HG03196 (cell line): Measurements from ENCODE around the gene ENO2.

Experiments used
- ATAC-seq: cut with Tn5 transposase; IDR thresholded peaks from one replicate; pipeline ENCODE4 v1.9.1; 2021; ENCODE audit not compliant: unreplicated experiment

The ENO2 gene

GRCh38 chr12:6959058-6959804 is 44.9 kb downstream of the ENO2 start:
- peak; percentile 46 for ATAC-seq

- ATAC-seq = no peak
Observed at GRCh38 chr12:6959805-6960592, 45.6 kb downstream of the ENO2 start.

- ATAC-seq = no peak
Observed at GRCh38 chr12:6960593-6961277, 46.4 kb downstream of the ENO2 start.

- peak; percentile 8 for ATAC-seq
Observed at GRCh38 chr12:6961278-6961694, 46.9 kb downstream of the ENO2 start.

GRCh38 chr12:6961695-6962284 is 47.4 kb downstream of the ENO2 start:
- peak; percentile 14 for ATAC-seq

DNA sequence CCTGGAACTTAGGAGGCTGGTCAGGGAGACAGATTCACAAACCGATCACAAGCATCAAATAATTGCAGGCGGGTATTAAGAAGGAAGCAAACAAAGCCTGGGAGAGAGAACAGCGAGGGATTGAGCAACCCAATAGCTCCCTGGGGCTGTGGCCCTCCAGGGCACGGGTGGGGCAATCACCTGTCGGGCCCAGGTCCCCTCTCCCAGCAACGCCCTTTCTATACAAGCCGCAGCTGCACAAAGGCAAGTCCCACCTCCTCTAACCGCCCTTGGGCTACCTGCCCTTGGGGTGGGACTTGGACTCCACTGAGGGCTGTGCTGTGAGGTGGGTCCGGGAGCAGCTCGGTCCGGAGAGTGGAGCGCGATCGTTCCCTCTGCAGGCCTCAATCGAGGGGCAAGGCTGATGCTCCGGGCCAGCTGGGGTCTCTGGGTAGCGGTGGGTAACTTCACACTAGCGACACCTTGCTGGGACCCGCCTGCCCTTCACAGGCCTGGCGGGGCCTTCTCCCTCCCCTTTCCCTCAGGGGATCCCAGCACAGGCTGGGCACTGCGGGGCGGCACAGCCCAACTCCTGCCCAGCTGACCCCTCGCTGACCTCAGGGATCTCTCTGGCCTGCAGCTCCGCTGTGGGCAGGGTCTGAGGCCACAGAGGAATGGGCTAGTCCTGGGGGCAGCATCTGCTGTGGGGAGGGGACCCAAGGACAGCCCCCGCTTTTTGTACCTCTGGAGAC is 48.1 kb downstream of the ENO2 start:
- no peak for ATAC-seq

GRCh38 chr12:6963016-6963731 is 48.8 kb downstream of the ENO2 start:
- ATAC-seq = no peak

DNA sequence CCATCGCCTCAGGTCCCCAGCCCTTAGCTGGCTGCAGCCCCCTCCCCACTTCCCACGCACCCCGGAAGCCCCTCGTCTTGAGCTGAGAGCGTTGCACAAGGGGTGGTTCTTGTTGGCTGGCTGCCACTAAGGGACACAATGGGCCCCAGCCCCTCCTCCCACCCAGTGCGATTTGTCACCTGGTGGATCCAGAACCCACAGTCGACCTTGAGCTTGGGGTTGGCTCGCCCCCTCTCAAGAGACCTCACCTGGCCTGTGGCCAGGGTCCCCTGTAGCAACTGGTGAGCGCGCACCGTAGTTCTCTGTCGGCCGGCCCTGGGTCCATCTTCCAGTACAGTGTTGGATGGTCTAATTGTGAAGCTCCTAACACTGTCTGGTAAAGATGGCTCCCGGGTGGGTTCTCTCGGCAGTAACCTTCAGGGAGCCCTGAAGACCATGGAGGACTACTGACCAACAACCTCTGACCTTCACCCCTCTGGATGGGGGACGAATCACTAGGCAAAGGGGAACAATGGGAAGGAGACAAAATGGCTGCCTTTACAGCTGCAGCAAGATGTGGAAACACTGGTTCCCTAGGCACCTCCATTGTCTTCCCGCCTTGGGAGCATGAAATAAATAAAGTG is 49.5 kb downstream of the ENO2 start:
- ATAC-seq = no peak

GRCh38 chr12:6964605-6965025 is 50.2 kb downstream of the ENO2 start:
- no peak for ATAC-seq

DNA sequence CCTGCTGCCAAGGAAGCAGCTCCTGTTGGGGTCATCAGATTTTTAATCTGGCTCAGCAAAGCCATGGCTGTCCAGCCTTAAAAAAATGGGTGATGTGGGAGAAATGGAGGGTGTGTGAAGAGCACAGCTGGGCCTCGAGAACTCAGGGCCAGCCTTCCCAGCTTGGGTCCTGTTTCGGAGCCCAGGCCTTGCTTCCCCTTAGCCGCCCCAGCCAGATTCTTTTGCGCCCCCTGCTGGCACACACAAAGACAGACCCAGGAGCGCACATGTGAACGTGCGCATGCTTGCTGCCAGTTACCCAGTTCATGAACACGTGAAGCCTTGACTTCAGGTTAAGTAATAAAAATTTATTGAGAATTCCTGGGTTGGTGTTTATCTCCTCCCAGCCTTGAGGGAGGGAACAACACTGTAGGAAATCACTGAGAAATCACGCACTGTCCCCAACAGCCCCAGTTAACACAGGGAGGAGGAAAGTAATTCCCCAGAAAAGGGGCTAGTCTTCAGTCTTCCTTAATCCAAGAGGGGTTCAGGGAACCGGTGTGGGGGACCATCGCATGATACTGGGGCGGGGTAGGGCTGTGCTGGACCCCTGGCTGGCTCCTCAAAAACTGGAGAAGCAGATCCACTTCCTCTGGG is 50.8 kb downstream of the ENO2 start:
- no peak for ATAC-seq

DNA sequence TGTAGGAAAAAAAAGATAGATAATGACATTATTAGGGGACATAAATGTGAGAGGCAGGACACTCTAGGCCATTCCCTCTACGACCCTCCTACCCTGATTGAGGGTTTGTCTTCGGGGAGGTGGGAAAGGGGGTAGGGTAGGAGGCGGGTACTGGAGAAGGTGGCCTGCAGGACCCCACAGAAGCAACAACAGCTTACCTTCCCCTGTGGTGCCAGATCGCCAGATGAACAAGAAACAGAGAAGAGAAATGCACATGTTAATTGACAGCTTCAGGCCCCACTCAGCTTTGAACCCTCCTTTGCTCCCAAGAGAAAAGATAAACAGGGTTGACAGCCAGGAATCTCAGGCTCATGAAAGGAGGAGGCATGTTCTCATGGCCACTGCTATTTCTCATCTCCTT is 51.3 kb downstream of the ENO2 start:
- no peak for ATAC-seq

GRCh38 chr12:6966351-6966750 is 52.0 kb downstream of the ENO2 start:
- no peak for ATAC-seq

GRCh38 chr12:6967651-6968100 is 53.3 kb downstream of the ENO2 start:
- no peak for ATAC-seq

- no peak for ATAC-seq
Observed at GRCh38 chr12:6968426-6968825, 54.0 kb downstream of the ENO2 start.

- ATAC-seq = peak; percentile 20
Observed at GRCh38 chr12:6970096-6970527, 55.7 kb downstream of the ENO2 start.
